SHP77 treated with DMSO at 0.1 percent for 48 hours (cell line): ENCODE results near the gene CDH10.

Experiments used
- DNase-seq: peaks from one replicate; lab custom pipeline; 2025; lab: John Stamatoyannopoulos, UW

Gene CDH10

DNA sequence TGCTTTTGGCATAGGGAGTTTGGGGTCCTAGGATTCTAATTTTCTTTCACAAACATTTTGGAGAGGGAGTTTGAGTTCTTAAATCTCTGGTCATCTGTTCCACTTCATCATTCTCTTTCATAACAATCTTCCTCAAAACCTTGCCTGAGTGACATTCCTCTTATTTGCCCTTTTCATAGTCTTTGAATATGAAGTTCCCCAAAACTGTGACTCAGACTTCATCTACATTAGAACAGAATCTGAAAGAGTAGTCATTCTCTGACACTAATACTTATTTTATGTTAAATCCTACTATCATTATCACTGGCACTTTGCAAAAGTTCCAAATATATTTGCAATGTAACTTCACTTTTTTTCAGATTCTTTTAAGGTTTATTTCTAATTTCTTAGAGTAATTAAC, 163.8 kb downstream of the CDH10 start:
- no peak for DNase-seq

DNA sequence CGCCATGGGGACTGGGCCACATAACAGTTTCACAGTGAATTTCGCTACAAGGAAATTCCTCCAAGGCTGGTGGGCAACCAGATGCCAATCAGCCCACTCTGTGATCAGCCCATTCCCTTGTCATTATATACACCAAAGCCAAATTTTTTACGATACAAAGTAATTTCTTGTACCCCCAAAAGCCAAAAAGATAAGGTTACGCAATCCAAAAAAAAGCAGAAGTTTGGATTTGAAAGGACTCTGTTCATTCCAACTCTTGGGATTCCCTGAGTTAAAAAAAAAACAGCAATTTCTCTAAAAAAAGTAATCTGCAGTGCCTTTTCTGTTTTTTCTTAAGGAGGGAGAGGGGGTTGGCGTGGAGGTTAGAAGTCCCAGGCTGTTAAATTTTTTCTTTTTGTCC, 166.8 kb downstream of the CDH10 start:
- DNase-seq = no peak

GRCh38 chr5:24475101-24475500, 169.7 kb downstream of the CDH10 start:
- DNase-seq = no peak

GRCh38 chr5:24474685-24475084, 170.1 kb downstream of the CDH10 start:
- DNase-seq = no peak

GRCh38 chr5:24472518-24472917, 172.3 kb downstream of the CDH10 start:
- DNase-seq = no peak

- no peak for DNase-seq
Observed at GRCh38 chr5:24444414-24444813, 200.4 kb downstream of the CDH10 start.

GRCh38 chr5:24439465-24439864, 205.3 kb downstream of the CDH10 start:
- DNase-seq = no peak
